Measurements from ENCODE around the gene PYCR2. TPM values are rescaled to one million over a fixed set of nuclear protein-coding genes. Genes with fewer than 3 reads are reported as not detected.

The PYCR2 gene
- total RNA-seq, 4 donors from 2014 or later, result 38.8 to 55.0 (median 41.0) TPM

GRCh38 chr1:225958041-225958440 is 34.0 kb upstream of the PYCR2 start:
- no peaks in the 10 kb centered on the region for H3K9me3 ChIP-seq
- TF ChIP-seq CTCF (IDR thresholded peaks at IDR 0.05), result no peak
- no peak for TF ChIP-seq POLR2A (IDR thresholded peaks at IDR 0.05)
- no peak for DNase-seq
- H3K27ac ChIP-seq, result no peak overlapping the region
- H3K27me3 ChIP-seq, result no peaks in the 10 kb centered on the region
- WGBS, 2 donors, result 54 to 68% methylated on average over 3 of the region's 3 CpGs
- H3K4me1 ChIP-seq, result no peaks in the 10 kb centered on the region
- H3K36me3 ChIP-seq, result no peaks in the 10 kb centered on the region
- intact Hi-C loops (cut with DNase I), result no loop called here
- H3K4me3 ChIP-seq (replicated peaks in 1 of 3), result no peak overlapping the region

- DNase-seq, result no peak
- TF ChIP-seq CTCF (IDR thresholded peaks at IDR 0.05) (no peak), POLR2A (IDR thresholded peaks at IDR 0.05) (no peak)
- Histone ChIP-seq H3K27ac (no peak overlapping the region), H3K27me3 (no peaks in the 10 kb centered on the region), H3K4me3 (replicated peaks in 1 of 3) (no peak overlapping the region), H3K36me3 (no peaks in the 10 kb centered on the region), H3K4me1 (no peaks in the 10 kb centered on the region), H3K9me3 (no peaks in the 10 kb centered on the region)
- WGBS, 2 donors, result 93% methylated on average over 1 of the region's 1 CpG
- intact Hi-C loops (cut with DNase I), result no loop called here
Observed at GRCh38 chr1:225954753-225955152, 30.7 kb upstream of the PYCR2 start.

GRCh38 chr1:225953315-225953714 is 29.3 kb upstream of the PYCR2 start:
- no peak for DNase-seq
- TF ChIP-seq POLR2A (IDR thresholded peaks at IDR 0.05), result no peak
- TF ChIP-seq CTCF (IDR thresholded peaks at IDR 0.05), result no peak

GRCh38 chr1:225950905-225951497 is 27.0 kb upstream of the PYCR2 start:
- no peak for TF ChIP-seq CTCF (IDR thresholded peaks at IDR 0.05)
- no peak for TF ChIP-seq POLR2A (IDR thresholded peaks at IDR 0.05)
- no peaks in the 10 kb centered on the region for H3K27me3 ChIP-seq
- 68 to 71% methylated on average over 9 of the region's 9 CpGs for WGBS, 2 donors
- H3K36me3 ChIP-seq, result no peaks in the 10 kb centered on the region
- H3K4me1 ChIP-seq, result no peaks in the 10 kb centered on the region
- no peaks in the 10 kb centered on the region for H3K9me3 ChIP-seq
- no peak overlapping the region for H3K4me3 ChIP-seq (replicated peaks in 1 of 3)
- intact Hi-C loops (cut with DNase I), result no loop called here
- DNase-seq, result no peak
- no peak overlapping the region for H3K27ac ChIP-seq

More at GRCh38 chr1:225953315-225953714, 29.3 kb upstream of the PYCR2 start:
- 86% methylated on average over 4 of the region's 4 CpGs for WGBS, 2 donors
- no peaks in the 10 kb centered on the region for H3K4me1 ChIP-seq
- H3K27me3 ChIP-seq, result no peaks in the 10 kb centered on the region
- H3K27ac ChIP-seq, result no peak overlapping the region
- H3K9me3 ChIP-seq, result no peaks in the 10 kb centered on the region
- no peak overlapping the region for H3K4me3 ChIP-seq (replicated peaks in 1 of 3)
- no peaks in the 10 kb centered on the region for H3K36me3 ChIP-seq
- intact Hi-C loops (cut with DNase I), result no loop called here

GRCh38 chr1:225949041-225949440 is 25.0 kb upstream of the PYCR2 start:
- no peaks in the 10 kb centered on the region for H3K9me3 ChIP-seq
- 57 to 67% methylated on average over 6 of the region's 6 CpGs for WGBS, 2 donors
- H3K27ac ChIP-seq, result no peak overlapping the region
- TF ChIP-seq CTCF (IDR thresholded peaks at IDR 0.05), result no peak
- TF ChIP-seq POLR2A (IDR thresholded peaks at IDR 0.05), result no peak
- no peaks in the 10 kb centered on the region for H3K4me1 ChIP-seq
- DNase-seq, result no peak
- H3K36me3 ChIP-seq, result no peaks in the 10 kb centered on the region
- H3K27me3 ChIP-seq, result no peaks in the 10 kb centered on the region
- no peak overlapping the region for H3K4me3 ChIP-seq (replicated peaks in 1 of 3)
- intact Hi-C loops (cut with DNase I), result no loop called here
